Panc1 (cell line): ENCODE results near the gene DIP2C. TPM values are rescaled to one million over a fixed set of nuclear protein-coding genes. Genes with fewer than 3 reads are reported as not detected.

Experiments used
- ATAC-seq: fragments of 200-7000 bp; cut with Tn5 transposase; 2 replicates; pipeline ENCODE4 v1.9.1; 2020; ENCODE audit warnings: mild to moderate bottlenecking, moderate library complexity
- BruUV-seq: library from RNA; stranded (reverse); fragments of 400-500 nt; replicated peaks from 2 replicates; lab custom pipeline; 2021; lab: Mats Ljungman, UMichigan
- CTCF ChIA-PET: fragments of 300-600 bp; sonication (Branson Sonifier 250); formaldehyde crosslinking; loops from one replicate; lab custom pipeline; 2022; ENCODE audit warnings: antibody characterized with exemption; lab: Charles Lee
- POLR2A ChIA-PET: fragments of 300-600 bp; sonication (Branson Sonifier 250); formaldehyde crosslinking; loops from one replicate; lab custom pipeline; 2022; ENCODE audit warnings: antibody characterized with exemption; lab: Charles Lee
- DNase-seq: peaks from one replicate; pipeline ENCODE4 v3.0.0-alpha.2; 2010; ENCODE audit warnings: low read depth, low spot score
- H3K27ac ChIP-seq: 2 replicates; pipeline ENCODE4 v1.5.1; 2011; ENCODE audit warnings: mild to moderate bottlenecking, low read length, inconsistent platforms
- H3K27me3 ChIP-seq: fragments of 200-500 bp; sonication (Bioruptor generic); 2 replicates; pipeline ENCODE4 v1.6.0; 2014; ENCODE audit warnings: low read length, inconsistent platforms; ENCODE audit not compliant: control insufficient read depth, insufficient read depth
- H3K36me3 ChIP-seq: fragments of 200-500 bp; sonication (Bioruptor generic); 2 replicates; pipeline ENCODE4 v1.5.1; 2014; ENCODE audit warnings: inconsistent platforms, mild to moderate bottlenecking, low read length, moderate library complexity; ENCODE audit not compliant: control insufficient read depth, insufficient read depth
- H3K4me1 ChIP-seq: 2 replicates; pipeline ENCODE4 v1.5.1; 2011; ENCODE audit warnings: inconsistent platforms, mild to moderate bottlenecking, low read length, moderate library complexity; ENCODE audit not compliant: control insufficient read depth, insufficient read depth
- H3K4me3 ChIP-seq, 2 experiments: 2 replicates each; pipeline ENCODE4 v1.5.1; 2011 to 2012; ENCODE audit warnings: low read depth in 2 of 2, low read length in 2 of 2, mild to moderate bottlenecking in 2 of 2, inconsistent platforms in 1 of 2, moderate library complexity in 1 of 2
- H3K9me3 ChIP-seq: fragments of 200-500 bp; sonication (Bioruptor generic); 2 replicates; pipeline ENCODE4 v1.5.1; 2014; ENCODE audit warnings: low read depth, mild to moderate bottlenecking, inconsistent platforms, low read length, moderate library complexity; ENCODE audit not compliant: control insufficient read depth, insufficient read depth
- POLR2AphosphoS5 ChIP-seq: IDR thresholded peaks from 2 replicates; pipeline ENCODE4 v1.6.1; 2012; ENCODE audit warnings: mild to moderate bottlenecking, low read depth, low read length, moderate library complexity
- SIN3A ChIP-seq: IDR thresholded peaks from 2 replicates; pipeline ENCODE4 v1.6.1; 2012; ENCODE audit warnings: low read depth, mild to moderate bottlenecking, low read length, moderate library complexity, borderline replicate concordance; ENCODE audit not compliant: insufficient read depth
- TCF7L2 ChIP-seq: IDR thresholded peaks from 2 replicates; pipeline ENCODE4 v1.6.1; 2011; ENCODE audit warnings: mild to moderate bottlenecking, low read depth, low read length, inconsistent platforms
- in situ Hi-C: cut with HindIII; loops from 2 replicates; pipeline ENCODE4 v1.10.0; 2016; ENCODE audit warnings: low sequenced_read_pairs, low pct_unique_long_range_greater_than_20kb
- intact Hi-C: fragments of 100-400 bp; cut with micrococcal nuclease; formaldehyde crosslinking; loops from one replicate; pipeline ENCODE4 v1.10.0; 2022; ENCODE audit not compliant: unreplicated experiment
- total RNA-seq: library from RNA; stranded (reverse); gene quantifications from one replicate; pipeline ENCODE4 v1.2.1, GENCODE V29; 2021; ENCODE audit not compliant: unreplicated experiment
- TF ChIP-seq, protein P1 (sequence below): fragments of 450-650 bp; IDR thresholded peaks from 2 replicates; pipeline ENCODE4 v1.5.1; 2017; ENCODE audit warnings: mild to moderate bottlenecking
- TF ChIP-seq, protein P2 (sequence below), 2 experiments: IDR thresholded peaks; 2 replicates each; pipeline ENCODE4 v1.6.1; 2011 to 2012; ENCODE audit warnings: low read depth in 2 of 2, control low read depth in 1 of 2, low read length in 1 of 2, mild to moderate bottlenecking in 1 of 2, moderate library complexity in 1 of 2; ENCODE audit not compliant: insufficient read depth in 1 of 2

DIP2C gene
- total RNA-seq, 1 experiment from 2014 or later = 13.2 TPM

DNA sequence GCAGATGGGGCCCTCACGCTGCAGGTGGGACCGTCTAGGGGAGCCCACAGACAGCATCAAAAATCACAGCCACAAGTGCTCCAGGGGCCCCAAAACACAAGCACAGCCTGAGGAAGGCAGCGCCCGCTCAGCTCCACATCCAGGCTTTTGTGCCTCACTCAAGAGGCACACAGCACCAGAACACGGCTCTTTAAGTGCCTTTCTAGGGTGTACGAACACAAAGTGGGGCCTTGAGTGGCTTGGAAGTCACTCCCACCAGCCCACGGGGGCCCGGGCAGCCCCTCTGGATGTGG is 65.2 kb downstream of the DIP2C start:
- Histone ChIP-seq H3K36me3 (no peaks in the 10 kb centered on the region), H3K27ac (peak overlapping the region; percentile 86), H3K4me3 (peak overlapping the region in 1 of 2 experiments; percentile 50; a peak in 2 of 4 replicates), H3K4me1 (peaks cover 21% of the 10 kb centered on the region), H3K9me3 (no peaks in the 10 kb centered on the region), H3K27me3 (no peaks in the 10 kb centered on the region)
- in situ Hi-C loops = no loop called here
- DNase-seq = no peak
- no TSS peak for BruUV-seq
- intact Hi-C loops = no loop called here
- ATAC-seq = peak; percentile 49
- ChIA-PET CTCF (no interaction called here), POLR2A (no interaction called here)
- no peak for TF ChIP-seq TCF7L2
- TF ChIP-seq POLR2AphosphoS5 = no peak
- TF ChIP-seq, protein P1, sequence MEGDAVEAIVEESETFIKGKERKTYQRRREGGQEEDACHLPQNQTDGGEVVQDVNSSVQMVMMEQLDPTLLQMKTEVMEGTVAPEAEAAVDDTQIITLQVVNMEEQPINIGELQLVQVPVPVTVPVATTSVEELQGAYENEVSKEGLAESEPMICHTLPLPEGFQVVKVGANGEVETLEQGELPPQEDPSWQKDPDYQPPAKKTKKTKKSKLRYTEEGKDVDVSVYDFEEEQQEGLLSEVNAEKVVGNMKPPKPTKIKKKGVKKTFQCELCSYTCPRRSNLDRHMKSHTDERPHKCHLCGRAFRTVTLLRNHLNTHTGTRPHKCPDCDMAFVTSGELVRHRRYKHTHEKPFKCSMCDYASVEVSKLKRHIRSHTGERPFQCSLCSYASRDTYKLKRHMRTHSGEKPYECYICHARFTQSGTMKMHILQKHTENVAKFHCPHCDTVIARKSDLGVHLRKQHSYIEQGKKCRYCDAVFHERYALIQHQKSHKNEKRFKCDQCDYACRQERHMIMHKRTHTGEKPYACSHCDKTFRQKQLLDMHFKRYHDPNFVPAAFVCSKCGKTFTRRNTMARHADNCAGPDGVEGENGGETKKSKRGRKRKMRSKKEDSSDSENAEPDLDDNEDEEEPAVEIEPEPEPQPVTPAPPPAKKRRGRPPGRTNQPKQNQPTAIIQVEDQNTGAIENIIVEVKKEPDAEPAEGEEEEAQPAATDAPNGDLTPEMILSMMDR = no peak
- no peak for TF ChIP-seq SIN3A
- TF ChIP-seq, protein P2, sequence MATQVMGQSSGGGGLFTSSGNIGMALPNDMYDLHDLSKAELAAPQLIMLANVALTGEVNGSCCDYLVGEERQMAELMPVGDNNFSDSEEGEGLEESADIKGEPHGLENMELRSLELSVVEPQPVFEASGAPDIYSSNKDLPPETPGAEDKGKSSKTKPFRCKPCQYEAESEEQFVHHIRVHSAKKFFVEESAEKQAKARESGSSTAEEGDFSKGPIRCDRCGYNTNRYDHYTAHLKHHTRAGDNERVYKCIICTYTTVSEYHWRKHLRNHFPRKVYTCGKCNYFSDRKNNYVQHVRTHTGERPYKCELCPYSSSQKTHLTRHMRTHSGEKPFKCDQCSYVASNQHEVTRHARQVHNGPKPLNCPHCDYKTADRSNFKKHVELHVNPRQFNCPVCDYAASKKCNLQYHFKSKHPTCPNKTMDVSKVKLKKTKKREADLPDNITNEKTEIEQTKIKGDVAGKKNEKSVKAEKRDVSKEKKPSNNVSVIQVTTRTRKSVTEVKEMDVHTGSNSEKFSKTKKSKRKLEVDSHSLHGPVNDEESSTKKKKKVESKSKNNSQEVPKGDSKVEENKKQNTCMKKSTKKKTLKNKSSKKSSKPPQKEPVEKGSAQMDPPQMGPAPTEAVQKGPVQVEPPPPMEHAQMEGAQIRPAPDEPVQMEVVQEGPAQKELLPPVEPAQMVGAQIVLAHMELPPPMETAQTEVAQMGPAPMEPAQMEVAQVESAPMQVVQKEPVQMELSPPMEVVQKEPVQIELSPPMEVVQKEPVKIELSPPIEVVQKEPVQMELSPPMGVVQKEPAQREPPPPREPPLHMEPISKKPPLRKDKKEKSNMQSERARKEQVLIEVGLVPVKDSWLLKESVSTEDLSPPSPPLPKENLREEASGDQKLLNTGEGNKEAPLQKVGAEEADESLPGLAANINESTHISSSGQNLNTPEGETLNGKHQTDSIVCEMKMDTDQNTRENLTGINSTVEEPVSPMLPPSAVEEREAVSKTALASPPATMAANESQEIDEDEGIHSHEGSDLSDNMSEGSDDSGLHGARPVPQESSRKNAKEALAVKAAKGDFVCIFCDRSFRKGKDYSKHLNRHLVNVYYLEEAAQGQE (IDR thresholded peaks at IDR 0.05; ENCODE audit: insufficient read depth in 1 of 2, low read depth in 2 of 2, low read length in 1 of 2) = no peak

DNA sequence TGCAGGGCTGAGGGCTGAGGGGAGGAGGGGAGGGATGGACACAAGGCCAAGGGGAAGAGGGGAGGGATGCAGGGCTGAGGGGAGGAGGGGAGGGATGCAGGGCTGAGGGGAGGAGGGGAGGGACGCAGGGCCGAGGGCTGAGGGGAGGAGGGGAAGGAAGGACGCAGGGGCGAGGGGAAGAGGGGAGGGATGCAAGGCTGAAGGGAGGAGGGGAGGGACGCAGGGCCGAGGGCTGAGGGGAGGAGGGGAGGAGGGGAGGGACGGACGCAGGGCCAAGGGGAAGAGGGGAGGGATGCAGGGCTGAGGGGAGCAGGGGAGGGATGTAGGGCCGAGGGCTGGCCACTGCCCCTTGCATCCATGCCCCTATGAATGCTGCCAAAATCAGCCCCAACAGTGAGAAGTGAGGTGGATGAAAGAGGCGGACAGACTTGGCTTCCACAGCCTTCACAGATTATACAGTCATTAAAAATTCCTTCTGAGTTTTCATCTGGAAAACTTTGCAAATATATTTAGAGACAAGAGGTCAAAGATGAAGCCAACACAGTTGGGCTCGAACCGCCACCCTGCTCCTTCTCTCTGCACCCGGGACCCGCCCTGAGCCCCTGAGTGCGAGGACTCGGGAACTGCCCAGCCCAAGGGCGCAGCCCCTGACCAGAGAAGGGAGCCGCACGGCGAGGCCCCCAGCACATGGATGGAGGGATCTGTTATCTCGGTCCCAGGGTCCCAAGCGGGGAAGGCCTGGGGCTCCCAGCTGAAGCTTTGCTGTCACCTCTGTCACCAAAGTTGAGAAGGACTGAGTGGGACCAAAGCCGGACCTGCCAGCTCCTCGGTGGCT is 65.8 kb downstream of the DIP2C start:
- TF ChIP-seq TCF7L2 = no peak
- TF ChIP-seq, protein P2 (IDR thresholded peaks at IDR 0.05; ENCODE audit: insufficient read depth in 1 of 2, low read depth in 2 of 2, low read length in 1 of 2) = no peak
- no peak for TF ChIP-seq SIN3A
- TF ChIP-seq, protein P1 = no peak
- H3K27ac ChIP-seq = peak overlapping the region; percentile 86
- no peaks in the 10 kb centered on the region for H3K27me3 ChIP-seq
- no peaks in the 10 kb centered on the region for H3K36me3 ChIP-seq
- peaks cover 21% of the 10 kb centered on the region for H3K4me1 ChIP-seq
- CTCF ChIA-PET = no interaction called here
- POLR2A ChIA-PET = no interaction called here
- intact Hi-C loops (no loop called here), in situ Hi-C loops (no loop called here)
- ATAC-seq = no peak
- no TSS peak for BruUV-seq
- DNase-seq = no peak
- no peak overlapping the region for H3K4me3 ChIP-seq
- no peaks in the 10 kb centered on the region for H3K9me3 ChIP-seq
